GM12878 (cell line): Measurements from ENCODE around the gene CFAP97D2. TPM values are rescaled to one million over a fixed set of nuclear protein-coding genes. Genes with fewer than 3 reads are reported as not detected.

ENCODE experiments used
- ATAC-seq: fragments of 200-7000 bp; cut with Tn5 transposase; 3 replicates; pipeline ENCODE4 v1.9.1; 2020; ENCODE audit warnings: mild to moderate bottlenecking, moderate library complexity
- BruUV-seq: library from RNA; stranded (reverse); fragments of 400-500 nt; replicated peaks from 2 replicates; lab custom pipeline; 2021; lab: Mats Ljungman, UMichigan
- CTCF ChIA-PET: fragments of 300-600 bp; sonication (Branson Sonifier 250); formaldehyde crosslinking; extraction: SDS; loops from one replicate; lab custom pipeline; 2021; ENCODE audit warnings: inconsistent platforms; lab: Yijun Ruan, JAX
- POLR2A ChIA-PET: fragments of 350-600 bp; formaldehyde crosslinking; extraction: SDS; loops from one replicate; lab custom pipeline; 2021; ENCODE audit warnings: inconsistent platforms; lab: Charles Lee
- RAD21 ChIA-PET: fragments of 300-600 bp; sonication (Branson Sonifier 250); formaldehyde crosslinking; loops from one replicate; lab custom pipeline; 2023; ENCODE audit warnings: antibody characterized with exemption; ENCODE audit not compliant: unreplicated experiment; lab: Charles Lee
- SMC1A ChIA-PET: fragments of 300-600 bp; sonication (Branson Sonifier 250); formaldehyde crosslinking; loops from one replicate; lab custom pipeline; 2023; ENCODE audit not compliant: unreplicated experiment, uncharacterized antibody; lab: Charles Lee
- DNase-seq: peaks from one replicate; pipeline ENCODE4 v3.0.0-alpha.2; 2011; ENCODE audit warnings: low read depth, low spot score
- FAIRE-seq: peaks from 3 replicates; lab custom pipeline; 2011; peaks lifted over from hg19 to GRCh38; lab: Jason Lieb, UNC
- H2AFZ ChIP-seq: 2 replicates; pipeline ENCODE4 v1.6.0; 2011; ENCODE audit warnings: low read depth, low read length, control low read depth; ENCODE audit not compliant: control insufficient read depth
- H3K27ac ChIP-seq: 2 replicates; pipeline ENCODE4 v1.5.1; 2011; ENCODE audit warnings: control low read depth; ENCODE audit not compliant: control insufficient read depth, insufficient read depth
- H3K27me3 ChIP-seq, 2 experiments: replicated peaks in 1 of 2; 2 replicates each; pipeline versions ENCODE4 v1.6.0 to v1.6.1; 2011; ENCODE audit warnings: low read length in 1 of 2; ENCODE audit not compliant: control insufficient read depth in 2 of 2, insufficient read depth in 2 of 2
- H3K36me3 ChIP-seq, 2 experiments: 2 replicates each; pipeline ENCODE4 v1.5.1; 2011; ENCODE audit warnings: low read length in 1 of 2; ENCODE audit not compliant: control insufficient read depth in 2 of 2, insufficient read depth in 2 of 2
- H3K4me1 ChIP-seq: 2 replicates; pipeline ENCODE4 v1.6.1; 2011; ENCODE audit warnings: mild to moderate bottlenecking, low read length, moderate library complexity, mixed read lengths; ENCODE audit not compliant: control insufficient read depth, insufficient read depth
- H3K4me2 ChIP-seq: 2 replicates; pipeline ENCODE4 v1.6.0; 2011; ENCODE audit warnings: control low read depth; ENCODE audit not compliant: control insufficient read depth, insufficient read depth
- H3K4me3 ChIP-seq: fragments of 200-600 bp; sonication (generic); 2 replicates; pipeline ENCODE4 v1.5.1; 2016
- H3K79me2 ChIP-seq: 2 replicates; pipeline ENCODE4 v1.6.0; 2011; ENCODE audit warnings: low read length; ENCODE audit not compliant: control insufficient read depth, insufficient read depth
- H3K9ac ChIP-seq: 2 replicates; pipeline ENCODE4 v1.8.0; 2011; ENCODE audit warnings: low read length, control low read depth, mixed read lengths; ENCODE audit not compliant: control insufficient read depth, insufficient read depth
- H3K9me3 ChIP-seq: replicated peaks from 3 replicates; pipeline ENCODE4 v1.5.1; 2011; ENCODE audit warnings: mild to moderate bottlenecking, low read length; ENCODE audit not compliant: control insufficient read depth, insufficient read depth
- H4K20me1 ChIP-seq: 2 replicates; pipeline ENCODE4 v1.6.0; 2011; ENCODE audit not compliant: control insufficient read depth, insufficient read depth
- CEBPB ChIP-seq, 2 experiments: fragments of 150-350 bp in 1 of 2; IDR thresholded peaks; 2 replicates each; pipeline ENCODE4 v1.6.1; 2012 to 2014; ENCODE audit warnings: low read depth in 2 of 2, low read length in 2 of 2, borderline replicate concordance in 1 of 2, inconsistent platforms in 1 of 2
- NFYA ChIP-seq: IDR thresholded peaks from 2 replicates; pipeline ENCODE4 v1.6.1; 2011; ENCODE audit warnings: low read depth, mild to moderate bottlenecking, low read length, improper control_type of control experiment, borderline replicate concordance
- NFYB ChIP-seq: IDR thresholded peaks from 2 replicates; pipeline ENCODE4 v1.6.1; 2011; ENCODE audit warnings: low read depth, mild to moderate bottlenecking, low read length, improper control_type of control experiment, moderate library complexity; ENCODE audit not compliant: insufficient read depth
- NRF1 ChIP-seq: conservative IDR thresholded peaks from 2 replicates; pipeline ENCODE4 v1.6.1; 2011; ENCODE audit warnings: mild to moderate bottlenecking, low read depth, low read length, improper control_type of control experiment
- PAX5 ChIP-seq: IDR thresholded peaks from 2 replicates; pipeline ENCODE4 v1.6.1; 2011; ENCODE audit warnings: low read depth, low read length, borderline replicate concordance
- RAD51 ChIP-seq: fragments of 450-650 bp; IDR thresholded peaks from 2 replicates; pipeline ENCODE4 v1.6.1; 2016; ENCODE audit warnings: moderate library complexity, mild to moderate bottlenecking, inconsistent platforms
- RBBP5 ChIP-seq: fragments of 200-600 bp; sonication (generic); conservative IDR thresholded peaks from 2 replicates; pipeline ENCODE4 v1.6.1; 2016
- whole genome bisulfite sequencing: methylation state at CpG from one replicate; pipeline ENCODE4 v1.1.6; 2016; ENCODE audit warnings: low lambda C conversion rate; ENCODE audit not compliant: insufficient replicate concordance, insufficient coverage; ENCODE audit errors: missing lambda C conversion rate; 5-methylcytosine and 5-hydroxymethylcytosine counted together
- in situ Hi-C: fragments of 300-500 bp; cut with MboI; formaldehyde crosslinking; loops from 9 replicates; pipeline ENCODE4 v1.14.3; 2018; ENCODE audit warnings: mixed read lengths
- intact Hi-C: fragments of 100-400 bp; cut with micrococcal nuclease; formaldehyde crosslinking; loops from one replicate; pipeline ENCODE4 v1.14.2; 2022; ENCODE audit not compliant: unreplicated experiment
- polyA plus RNA-seq, 11 experiments: library from polyadenylated mRNA; depleted of rRNA in 4 of 11; unstranded in 6 of 11; stranded (reverse) in 5 of 11; fragments of >200 nt; fragmentation: Nextera tagmentation in 4 of 11; fragmentation: Illumina TruSeq in 1 of 11; extraction: Ambion mirVana in 4 of 11; extraction: Trizol in 1 of 11; gene quantifications; 1 replicate in 1 of 11; 2 replicates in 10 of 11; pipeline versions ENCODE4 v1.2.1 to v1.2.3, GENCODE V29; 2011 to 2016; ENCODE audit warnings: inconsistent platforms in 2 of 11, missing spikeins in 2 of 11, low read depth in 1 of 11
- total RNA-seq, 4 experiments: library from RNA; depleted of rRNA in 3 of 4; stranded (reverse); fragments of >200 nt in 3 of 4; fragmentation: Illumina TruSeq in 1 of 4; extraction: Trizol in 1 of 4; gene quantifications; 2 replicates each; pipeline versions ENCODE4 v1.2.1 to v1.2.3, GENCODE V29; 2013 to 2021
- TF ChIP-seq, protein P1 (sequence below): fragments of 150-350 bp; IDR thresholded peaks from 2 replicates; pipeline ENCODE4 v1.6.1; 2014; ENCODE audit warnings: mild to moderate bottlenecking, low read depth, low read length

CFAP97D2 gene
- total and polyA plus RNA-seq, 10 of the 15 experiments (the other 5 are each of a cell fraction or from before 2014, with no cell fraction given): not detected

DNA sequence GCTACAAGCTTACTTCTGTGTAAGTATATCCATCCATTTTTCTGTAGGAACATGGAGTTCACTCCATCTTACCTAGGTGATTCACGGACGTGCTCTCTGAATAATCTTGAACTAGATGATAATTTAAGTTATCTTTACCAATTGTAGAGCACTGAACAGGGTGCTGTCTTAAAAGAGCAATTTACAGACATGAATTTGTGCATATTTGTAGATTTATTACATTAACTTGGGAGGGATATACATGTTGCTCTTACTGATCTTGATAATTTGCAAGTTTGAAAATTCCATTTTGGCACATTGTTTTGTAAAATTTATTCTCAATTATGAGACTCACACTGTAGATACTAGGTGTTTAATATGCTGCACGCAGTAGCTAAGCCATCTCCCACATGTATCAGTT is 64.9 kb downstream of the CFAP97D2 start:
- in situ Hi-C loops: no loop called here
- no peak for ATAC-seq
- BruUV-seq: TSS peak; percentile 6
- Histone ChIP-seq H2AFZ (no peak overlapping the region), H3K9ac (no peak overlapping the region), H3K9me3 (no peaks in the 10 kb centered on the region), H3K27ac (no peak overlapping the region), H3K4me1 (no peaks in the 10 kb centered on the region), H3K4me2 (no peak overlapping the region), H3K36me3 (peaks cover 7 to 48% of the 10 kb centered on the region in 2 experiments), H3K27me3 (no peaks in the 10 kb centered on the region), H4K20me1 (no peaks in the 10 kb centered on the region), H3K79me2 (no peaks in the 10 kb centered on the region), H3K4me3 (no peak overlapping the region)
- CTCF ChIA-PET: no interaction called here
- SMC1A ChIA-PET: interaction anchor here (1.0 kb wide), 1 partner anchor 27 kb away, joined by 3 read pairs; no protein-coding TSS in a partner anchor
- FAIRE-seq: no peak
- POLR2A ChIA-PET: interaction anchor here (1.5 kb wide), 1 partner anchor 10 kb away, joined by 4 read pairs; no protein-coding TSS in a partner anchor
- RAD21 ChIA-PET: no interaction called here
- WGBS: 93% methylated on average over 3 of the region's 3 CpGs
- intact Hi-C loops: no loop called here
- TF ChIP-seq PAX5 (no peak), NFYA (no peak), NFYB (no peak)
- DNase-seq: no peak

DNA sequence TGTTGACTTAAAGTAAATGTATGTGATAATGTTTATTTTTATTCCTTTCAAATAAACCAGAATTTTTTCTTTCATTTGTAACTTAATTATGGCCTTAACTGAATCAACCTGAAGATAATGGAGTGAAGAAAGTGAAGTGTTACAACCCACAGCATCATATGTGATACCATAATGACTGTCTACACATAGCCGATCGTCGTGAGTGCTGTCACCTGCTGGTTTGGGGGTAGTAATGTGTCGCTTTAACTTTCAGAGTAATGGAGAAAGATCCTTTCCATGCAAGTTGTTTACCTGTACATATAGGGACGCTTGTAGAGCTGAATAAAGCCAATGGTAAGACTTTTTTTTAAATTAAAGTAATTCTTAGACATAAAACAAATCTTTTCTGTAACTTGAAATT is 65.6 kb downstream of the CFAP97D2 start:
- FAIRE-seq: no peak
- H3K9ac ChIP-seq: no peak overlapping the region
- no peak for DNase-seq
- ChIA-PET RAD21 (no interaction called here), CTCF (no interaction called here), SMC1A (interaction anchor here (1.0 kb wide), 1 partner anchor 26 kb away, joined by 3 read pairs; no protein-coding TSS in a partner anchor), POLR2A (interaction anchor here (0.6 to 1.5 kb wide), 2 partner anchors 9 to 95 kb away, joined by 3 to 4 read pairs; no protein-coding TSS in a partner anchor)
- in situ Hi-C loops: no loop called here
- TF ChIP-seq RAD51 (no peak), CEBPB (IDR thresholded peaks at IDR 0.05; ENCODE audit: borderline replicate concordance in 1 of 2, low read depth in 2 of 2, low read length in 2 of 2) (no peak), RBBP5 (no peak), NRF1 (no peak)
- TF ChIP-seq, protein P1, sequence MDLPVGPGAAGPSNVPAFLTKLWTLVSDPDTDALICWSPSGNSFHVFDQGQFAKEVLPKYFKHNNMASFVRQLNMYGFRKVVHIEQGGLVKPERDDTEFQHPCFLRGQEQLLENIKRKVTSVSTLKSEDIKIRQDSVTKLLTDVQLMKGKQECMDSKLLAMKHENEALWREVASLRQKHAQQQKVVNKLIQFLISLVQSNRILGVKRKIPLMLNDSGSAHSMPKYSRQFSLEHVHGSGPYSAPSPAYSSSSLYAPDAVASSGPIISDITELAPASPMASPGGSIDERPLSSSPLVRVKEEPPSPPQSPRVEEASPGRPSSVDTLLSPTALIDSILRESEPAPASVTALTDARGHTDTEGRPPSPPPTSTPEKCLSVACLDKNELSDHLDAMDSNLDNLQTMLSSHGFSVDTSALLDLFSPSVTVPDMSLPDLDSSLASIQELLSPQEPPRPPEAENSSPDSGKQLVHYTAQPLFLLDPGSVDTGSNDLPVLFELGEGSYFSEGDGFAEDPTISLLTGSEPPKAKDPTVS: no peak
- no peak overlapping the region for H3K4me3 ChIP-seq
- no peaks in the 10 kb centered on the region for H3K4me1 ChIP-seq
- intact Hi-C loops: no loop called here
- no peaks in the 10 kb centered on the region for H3K27me3 ChIP-seq
- no peaks in the 10 kb centered on the region for H3K9me3 ChIP-seq
- no peaks in the 10 kb centered on the region for H4K20me1 ChIP-seq
- H3K36me3 ChIP-seq: peaks cover 7 to 41% of the 10 kb centered on the region in 2 experiments
- H3K4me2 ChIP-seq: no peak overlapping the region
- no TSS peak for BruUV-seq
- H3K79me2 ChIP-seq: no peaks in the 10 kb centered on the region
- ATAC-seq: no peak
- no peak overlapping the region for H3K27ac ChIP-seq
- H2AFZ ChIP-seq: no peak overlapping the region
- 100% methylated on average over 5 of the region's 5 CpGs for WGBS
